Endodermal cell (in vitro differentiated cells): ENCODE results near the gene ACSL5. TPM values are rescaled to one million over a fixed set of nuclear protein-coding genes. Genes with fewer than 3 reads are reported as not detected.

Source experiments
- DNase-seq: peaks from one replicate; pipeline ENCODE4 v3.0.0-alpha.2; 2017
- H3K27ac ChIP-seq: 2 replicates; pipeline ENCODE4 v1.5.1; 2013; ENCODE audit warnings: mild to moderate bottlenecking, low read depth, low read length, moderate library complexity
- H3K27me3 ChIP-seq: 2 replicates; pipeline ENCODE4 v1.6.1; 2013; ENCODE audit warnings: mild to moderate bottlenecking, low read length, moderate library complexity; ENCODE audit not compliant: insufficient read depth, control insufficient read depth, poor library complexity, severe bottlenecking
- H3K36me3 ChIP-seq: 2 replicates; pipeline ENCODE4 v1.7.0; 2013; ENCODE audit warnings: mild to moderate bottlenecking, low read length, moderate library complexity; ENCODE audit not compliant: control insufficient read depth, insufficient read depth
- H3K4me1 ChIP-seq: one replicate; pipeline ENCODE4 v1.7.0; 2013; ENCODE audit warnings: low read length; ENCODE audit not compliant: control insufficient read depth, insufficient read depth
- H3K4me3 ChIP-seq: 2 replicates; pipeline ENCODE4 v1.5.1; 2013; ENCODE audit warnings: mild to moderate bottlenecking, low read length, moderate library complexity
- H3K9ac ChIP-seq: 2 replicates; pipeline ENCODE4 v1.6.1; 2013; ENCODE audit warnings: mild to moderate bottlenecking, low read length, moderate library complexity; ENCODE audit not compliant: poor library complexity, severe bottlenecking; ENCODE audit errors: extremely low read depth
- H3K9me3 ChIP-seq: 2 replicates; pipeline ENCODE4 v1.6.1; 2013; ENCODE audit warnings: mild to moderate bottlenecking, low read length, moderate library complexity; ENCODE audit not compliant: control insufficient read depth
- H3K27ac Mint-ChIP-seq: 2 replicates; pipeline ENCODE4 v1.8.0; 2020; ENCODE audit warnings: mixed read lengths
- H3K27me3 Mint-ChIP-seq: 2 replicates; pipeline ENCODE4 v1.8.0; 2021; ENCODE audit warnings: mild to moderate bottlenecking, mixed read lengths; ENCODE audit not compliant: insufficient read depth
- H3K36me3 Mint-ChIP-seq: 2 replicates; pipeline ENCODE4 v1.8.0; 2020; ENCODE audit warnings: low read depth, mixed read lengths
- H3K4me1 Mint-ChIP-seq: 2 replicates; pipeline ENCODE4 v1.8.0; 2020; ENCODE audit warnings: mixed read lengths
- H3K4me3 Mint-ChIP-seq: 2 replicates; pipeline ENCODE4 v1.8.0; 2020; ENCODE audit warnings: mild to moderate bottlenecking, moderate library complexity, mixed read lengths
- H3K9me3 Mint-ChIP-seq: 2 replicates; pipeline ENCODE4 v1.8.0; 2020; ENCODE audit warnings: mild to moderate bottlenecking, mixed read lengths
- WGBS, 2 experiments: methylation state at CpG; one replicate each; pipeline versions ENCODE4 v1.1.5 to v1.1.7; 2013; ENCODE audit warnings: missing lambda C conversion rate in 2 of 2, mixed read lengths in 1 of 2; ENCODE audit not compliant: insufficient coverage in 1 of 2, insufficient read length in 1 of 2; 5-methylcytosine and 5-hydroxymethylcytosine counted together
- total RNA-seq, 2 donors: library from RNA; stranded (reverse); fragmentation: NEBNext Ultra II Directional in 1 of 2; extraction: Animal tissue kit (Norgen Biotek cat#: 25700) in 1 of 2; gene quantifications; 2 replicates in 1 of 2; 3 replicates in 1 of 2; pipeline ENCODE4 v1.2.1, GENCODE V29; 2021
- TF ChIP-seq, protein P1 (sequence below): fragments of 200-600 bp; sonication (generic); conservative IDR thresholded peaks from 2 replicates; pipeline ENCODE4 v1.5.0; 2021; ENCODE audit warnings: antibody characterized with exemption, mild to moderate bottlenecking

Gene ACSL5
- total RNA-seq, 2 donors from 2014 or later: not detected

DNA sequence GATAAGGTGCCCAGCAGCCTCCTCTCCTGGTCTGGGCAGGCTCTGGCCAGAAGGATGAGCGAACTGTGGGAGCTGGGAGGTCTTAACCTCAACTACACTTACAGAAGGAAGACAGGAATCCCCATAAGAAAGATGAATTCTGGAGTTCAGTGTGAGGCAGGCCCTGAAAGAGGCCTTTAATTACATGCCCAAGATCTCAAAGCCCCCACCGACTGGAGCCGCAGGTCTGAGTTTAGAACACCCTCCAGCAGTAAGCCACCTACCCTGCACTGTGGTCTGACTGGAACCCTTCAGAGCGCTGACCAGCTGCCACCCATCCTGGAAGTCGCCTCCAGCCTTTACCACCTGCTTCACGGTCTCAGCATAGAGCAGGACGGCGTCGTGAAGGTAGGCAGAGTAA, 28.2 kb upstream of the ACSL5 start:
- H3K36me3 Mint-ChIP-seq: no peaks in the 10 kb centered on the region
- no peak overlapping the region for H3K27ac ChIP-seq
- no peak overlapping the region for H3K9ac ChIP-seq
- H3K9me3 ChIP-seq: no peaks in the 10 kb centered on the region
- H3K27me3 ChIP-seq: no peaks in the 10 kb centered on the region
- no peak overlapping the region for H3K27ac Mint-ChIP-seq
- H3K9me3 Mint-ChIP-seq: no peaks in the 10 kb centered on the region
- no peaks in the 10 kb centered on the region for H3K4me1 ChIP-seq
- TF ChIP-seq, protein P1, sequence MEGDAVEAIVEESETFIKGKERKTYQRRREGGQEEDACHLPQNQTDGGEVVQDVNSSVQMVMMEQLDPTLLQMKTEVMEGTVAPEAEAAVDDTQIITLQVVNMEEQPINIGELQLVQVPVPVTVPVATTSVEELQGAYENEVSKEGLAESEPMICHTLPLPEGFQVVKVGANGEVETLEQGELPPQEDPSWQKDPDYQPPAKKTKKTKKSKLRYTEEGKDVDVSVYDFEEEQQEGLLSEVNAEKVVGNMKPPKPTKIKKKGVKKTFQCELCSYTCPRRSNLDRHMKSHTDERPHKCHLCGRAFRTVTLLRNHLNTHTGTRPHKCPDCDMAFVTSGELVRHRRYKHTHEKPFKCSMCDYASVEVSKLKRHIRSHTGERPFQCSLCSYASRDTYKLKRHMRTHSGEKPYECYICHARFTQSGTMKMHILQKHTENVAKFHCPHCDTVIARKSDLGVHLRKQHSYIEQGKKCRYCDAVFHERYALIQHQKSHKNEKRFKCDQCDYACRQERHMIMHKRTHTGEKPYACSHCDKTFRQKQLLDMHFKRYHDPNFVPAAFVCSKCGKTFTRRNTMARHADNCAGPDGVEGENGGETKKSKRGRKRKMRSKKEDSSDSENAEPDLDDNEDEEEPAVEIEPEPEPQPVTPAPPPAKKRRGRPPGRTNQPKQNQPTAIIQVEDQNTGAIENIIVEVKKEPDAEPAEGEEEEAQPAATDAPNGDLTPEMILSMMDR: no peak
- 97 to 99% methylated on average over 8 to 9 of the region's 9 CpGs for WGBS, 2 experiments
- H3K4me1 Mint-ChIP-seq: peaks cover 3% of the 10 kb centered on the region
- peaks cover 24% of the 10 kb centered on the region for H3K27me3 Mint-ChIP-seq
- H3K36me3 ChIP-seq: no peaks in the 10 kb centered on the region
- no peak overlapping the region for H3K4me3 Mint-ChIP-seq
- no peak overlapping the region for H3K4me3 ChIP-seq
- no peak for DNase-seq

DNA sequence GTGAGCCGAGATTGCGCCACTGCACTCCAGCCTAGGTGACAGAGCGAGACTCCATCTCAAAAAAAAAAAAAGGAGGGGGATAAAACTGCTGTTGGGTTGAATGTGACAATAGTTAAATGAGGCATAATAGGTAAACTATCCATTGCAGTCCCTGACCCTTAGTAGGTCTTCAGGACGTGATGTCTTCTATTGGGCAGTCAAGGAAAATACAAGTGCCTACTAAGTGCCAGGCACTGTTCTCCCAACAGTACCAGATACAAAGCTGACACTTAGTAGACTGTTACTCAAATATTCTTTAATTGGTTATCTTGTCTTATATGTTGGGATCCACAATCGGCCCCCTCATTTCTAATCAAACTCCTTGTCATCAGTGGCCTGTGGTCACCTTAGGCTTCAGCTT, 27.1 kb upstream of the ACSL5 start:
- DNase-seq: no peak
- no peaks in the 10 kb centered on the region for H3K36me3 ChIP-seq
- H3K4me1 ChIP-seq: no peaks in the 10 kb centered on the region
- Mint-ChIP-seq H3K27me3 (peaks cover 18% of the 10 kb centered on the region), H3K27ac (no peak overlapping the region), H3K4me3 (no peak overlapping the region), H3K36me3 (no peaks in the 10 kb centered on the region), H3K4me1 (peaks cover 3% of the 10 kb centered on the region), H3K9me3 (no peaks in the 10 kb centered on the region)
- no peak overlapping the region for H3K27ac ChIP-seq
- no peaks in the 10 kb centered on the region for H3K27me3 ChIP-seq
- TF ChIP-seq, protein P1: no peak
- no peaks in the 10 kb centered on the region for H3K9me3 ChIP-seq
- WGBS, 2 experiments: 87 to 88% methylated on average over 3 to 5 of the region's 5 CpGs
- no peak overlapping the region for H3K4me3 ChIP-seq
- H3K9ac ChIP-seq: no peak overlapping the region

DNA sequence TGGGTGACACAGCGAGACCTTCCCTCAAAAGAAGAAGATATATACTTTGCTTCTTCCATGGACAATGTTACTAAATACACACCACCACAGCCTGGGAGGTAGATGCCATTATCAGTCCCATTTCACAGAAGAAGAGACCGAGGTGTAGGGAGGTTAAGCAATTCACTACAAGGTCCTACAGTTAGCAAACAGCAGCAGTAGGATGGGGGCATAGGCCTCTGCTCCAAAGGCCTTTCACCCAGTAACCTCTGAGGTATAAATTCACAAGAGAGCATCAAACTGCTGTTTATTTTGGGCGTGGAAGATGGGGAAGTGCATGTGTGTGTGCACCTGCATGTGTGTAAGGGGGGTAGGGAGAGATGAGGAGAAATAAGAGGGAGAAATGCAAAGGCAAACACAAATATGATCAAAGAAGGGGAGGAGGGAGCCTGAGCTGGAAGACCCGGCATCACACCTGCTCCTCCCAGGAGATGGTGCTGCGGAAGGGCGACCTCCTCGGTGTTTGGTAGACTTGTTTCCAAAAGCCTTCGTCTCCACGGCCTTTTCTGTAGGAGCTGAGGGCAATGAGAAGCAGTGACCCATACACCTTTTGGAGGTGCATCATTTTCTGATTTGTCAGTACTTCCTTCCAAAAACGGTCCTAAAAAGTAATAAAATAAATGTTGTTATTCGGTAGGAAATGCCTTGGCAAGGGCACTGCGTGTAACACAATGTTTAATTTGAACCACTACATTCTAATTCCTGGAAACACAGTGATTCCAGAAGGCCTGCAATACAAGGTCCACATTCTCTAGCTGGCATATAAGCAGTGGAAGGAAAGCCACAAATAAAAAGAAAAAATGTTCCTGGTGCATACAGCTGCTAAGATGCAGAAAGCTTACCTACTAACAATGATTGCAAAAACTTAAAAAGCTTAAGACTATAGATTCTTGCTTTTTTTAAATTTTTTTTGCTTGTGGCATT, 25.9 kb upstream of the ACSL5 start:
- no peaks in the 10 kb centered on the region for H3K36me3 Mint-ChIP-seq
- no peaks in the 10 kb centered on the region for H3K27me3 ChIP-seq
- 91 to 95% methylated on average over 8 to 12 of the region's 12 CpGs for WGBS, 2 experiments
- no peaks in the 10 kb centered on the region for H3K9me3 ChIP-seq
- TF ChIP-seq, protein P1: no peak
- DNase-seq: no peak
- H3K4me3 ChIP-seq: no peak overlapping the region
- no peak overlapping the region for H3K27ac Mint-ChIP-seq
- H3K27me3 Mint-ChIP-seq: peaks cover 16% of the 10 kb centered on the region
- H3K27ac ChIP-seq: no peak overlapping the region
- H3K4me1 Mint-ChIP-seq: peaks cover 3% of the 10 kb centered on the region
- H3K9ac ChIP-seq: no peak overlapping the region
- H3K4me1 ChIP-seq: no peaks in the 10 kb centered on the region
- no peaks in the 10 kb centered on the region for H3K9me3 Mint-ChIP-seq
- no peaks in the 10 kb centered on the region for H3K36me3 ChIP-seq
- H3K4me3 Mint-ChIP-seq: no peak overlapping the region
